ENCODE results near the gene ABHD10.

- TF ChIP-seq, protein P1, sequence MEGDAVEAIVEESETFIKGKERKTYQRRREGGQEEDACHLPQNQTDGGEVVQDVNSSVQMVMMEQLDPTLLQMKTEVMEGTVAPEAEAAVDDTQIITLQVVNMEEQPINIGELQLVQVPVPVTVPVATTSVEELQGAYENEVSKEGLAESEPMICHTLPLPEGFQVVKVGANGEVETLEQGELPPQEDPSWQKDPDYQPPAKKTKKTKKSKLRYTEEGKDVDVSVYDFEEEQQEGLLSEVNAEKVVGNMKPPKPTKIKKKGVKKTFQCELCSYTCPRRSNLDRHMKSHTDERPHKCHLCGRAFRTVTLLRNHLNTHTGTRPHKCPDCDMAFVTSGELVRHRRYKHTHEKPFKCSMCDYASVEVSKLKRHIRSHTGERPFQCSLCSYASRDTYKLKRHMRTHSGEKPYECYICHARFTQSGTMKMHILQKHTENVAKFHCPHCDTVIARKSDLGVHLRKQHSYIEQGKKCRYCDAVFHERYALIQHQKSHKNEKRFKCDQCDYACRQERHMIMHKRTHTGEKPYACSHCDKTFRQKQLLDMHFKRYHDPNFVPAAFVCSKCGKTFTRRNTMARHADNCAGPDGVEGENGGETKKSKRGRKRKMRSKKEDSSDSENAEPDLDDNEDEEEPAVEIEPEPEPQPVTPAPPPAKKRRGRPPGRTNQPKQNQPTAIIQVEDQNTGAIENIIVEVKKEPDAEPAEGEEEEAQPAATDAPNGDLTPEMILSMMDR (IDR thresholded peaks at IDR 0.05) = no peak
- TF ChIP-seq POLR2A (IDR thresholded peaks at IDR 0.05) = no peak
These were observed 2.6 kb downstream of the ABHD10 start for GRCh38 chr3:111981457-111981763.

All from thyroid gland (tissue), 4 donors.